ENCODE results near the gene MCF2L2. TPM values are rescaled to one million over a fixed set of nuclear protein-coding genes. Genes with fewer than 3 reads are reported as not detected.

Gene MCF2L2
- total and polyA plus RNA-seq, 2 of the 13 experiments (the other 11 are each of a cell fraction or from before 2014, with no cell fraction given), result not detected

GRCh38 chr3:183291497-183292031 is 136.9 kb downstream of the MCF2L2 start (continued):
- TF ChIP-seq ATF1 (CRISPR knock-in tag; IDR thresholded peaks at IDR 0.05) (peak; percentile 32; the same call in 1 of the 2 replicates), TRIM24 (CRISPR knock-in tag; IDR thresholded peaks at IDR 0.05) (no peak), AGO2 (optimal IDR thresholded peaks at IDR 0.05; ENCODE audit: low read depth, low read length) (no peak), ZBTB46 (CRISPR knock-in tag; IDR thresholded peaks at IDR 0.05; ENCODE audit: borderline replicate concordance) (no peak), ZSCAN22 (CRISPR knock-in tag; IDR thresholded peaks at IDR 0.05) (no peak), ZBTB39 (CRISPR knock-in tag; IDR thresholded peaks at IDR 0.05) (no peak), ZNF12 (CRISPR knock-in tag; IDR thresholded peaks at IDR 0.05) (peak; percentile 50; the same call in 1 of the 2 replicates), NFIC (IDR thresholded peaks at IDR 0.05; ENCODE audit: low read length) (peak; percentile 79), RELA (CRISPR knock-in tag; IDR thresholded peaks at IDR 0.05) (no peak), ZNF609 (CRISPR knock-in tag; IDR thresholded peaks at IDR 0.05; ENCODE audit: borderline replicate concordance) (peak; percentile 96), HMG20A (CRISPR knock-in tag; IDR thresholded peaks at IDR 0.05; ENCODE audit: borderline replicate concordance) (peak; percentile 91), FOXP4 (CRISPR knock-in tag; IDR thresholded peaks at IDR 0.05) (peak; percentile 54; the same call in 1 of the 2 replicates), ZNF615 (CRISPR knock-in tag; IDR thresholded peaks at IDR 0.05; ENCODE audit: borderline replicate concordance) (no peak), ATF4 (CRISPR knock-in tag; IDR thresholded peaks at IDR 0.05) (peak in 1 of 2 experiments; percentile 83; a peak in 2 of 4 replicates), PPARG (CRISPR knock-in tag; conservative IDR thresholded peaks at IDR 0.05) (0 out of 2 replicates have a peak, but pooled peaks have one; percentile 40), TFDP1 (CRISPR knock-in tag; IDR thresholded peaks at IDR 0.05; ENCODE audit: borderline replicate concordance) (no peak)

Data from HepG2 (cell line).